GM23248 (cell line): ENCODE data around the gene TRAM2. TPM values are rescaled to one million over a fixed set of nuclear protein-coding genes. Genes with fewer than 3 reads are reported as not detected.

Experiments used
- DNase-seq: peaks from one replicate; pipeline ENCODE4 v3.0.0-alpha.2; 2015
- H2AFZ ChIP-seq: fragments of 200-600 bp; sonication (generic); 2 replicates; pipeline ENCODE4 v1.6.1; 2016; ENCODE audit warnings: antibody characterized with exemption
- H3F3A ChIP-seq: fragments of 200-600 bp; sonication (generic); 2 replicates; pipeline ENCODE4 v1.6.1; 2016; ENCODE audit warnings: mild to moderate bottlenecking, antibody characterized with exemption, mixed run types; ENCODE audit not compliant: insufficient read depth
- H3K27ac ChIP-seq: fragments of 200-600 bp; sonication (generic); 2 replicates; pipeline ENCODE4 v1.5.1; 2016; ENCODE audit warnings: mild to moderate bottlenecking
- H3K27me3 ChIP-seq: fragments of 200-600 bp; sonication (generic); replicated peaks from 2 replicates; pipeline ENCODE4 v1.6.1; 2016; ENCODE audit warnings: mild to moderate bottlenecking; ENCODE audit not compliant: insufficient read depth
- H3K36me3 ChIP-seq: fragments of 200-600 bp; sonication (generic); 2 replicates; pipeline ENCODE4 v1.6.1; 2016; ENCODE audit warnings: low read depth, mild to moderate bottlenecking
- H3K4me1 ChIP-seq: fragments of 200-600 bp; sonication (generic); 2 replicates; pipeline ENCODE4 v1.6.1; 2016; ENCODE audit warnings: mild to moderate bottlenecking; ENCODE audit not compliant: insufficient read depth
- H3K4me2 ChIP-seq: fragments of 200-600 bp; sonication (generic); one replicate; pipeline ENCODE4 v1.6.1; 2016; ENCODE audit warnings: mild to moderate bottlenecking; ENCODE audit not compliant: unreplicated experiment
- H3K4me3 ChIP-seq: fragments of 200-600 bp; sonication (generic); 2 replicates; pipeline ENCODE4 v1.5.1; 2016; ENCODE audit warnings: mild to moderate bottlenecking
- H3K79me2 ChIP-seq: fragments of 200-600 bp; sonication (generic); 2 replicates; pipeline ENCODE4 v1.6.1; 2016; ENCODE audit warnings: mild to moderate bottlenecking; ENCODE audit not compliant: insufficient read depth
- H3K9ac ChIP-seq: fragments of 200-600 bp; sonication (generic); 2 replicates; pipeline ENCODE4 v1.6.1; 2016; ENCODE audit warnings: mild to moderate bottlenecking
- H3K9me2 ChIP-seq: fragments of 200-600 bp; sonication (generic); 2 replicates; pipeline ENCODE4 v1.6.1; 2016; ENCODE audit warnings: mixed run types, mild to moderate bottlenecking, moderate library complexity; ENCODE audit not compliant: insufficient read depth
- H3K9me3 ChIP-seq: fragments of 200-600 bp; sonication (generic); one replicate; pipeline ENCODE4 v1.6.1; 2017; ENCODE audit warnings: low read depth
- H4K20me1 ChIP-seq: fragments of 200-600 bp; sonication (generic); 2 replicates; pipeline ENCODE4 v1.6.0; 2016; ENCODE audit not compliant: insufficient read depth
- EZH2 ChIP-seq: fragments of 200-600 bp; sonication (generic); IDR thresholded peaks from 2 replicates; pipeline ENCODE4 v1.6.1; 2018; ENCODE audit warnings: antibody characterized with exemption, mild to moderate bottlenecking; ENCODE audit not compliant: insufficient read depth, poor library complexity, severe bottlenecking
- EZH2phosphoT487 ChIP-seq: fragments of 200-600 bp; sonication (generic); IDR thresholded peaks from 2 replicates; pipeline ENCODE4 v1.6.1; 2018; ENCODE audit warnings: antibody characterized with exemption, moderate library complexity, mild to moderate bottlenecking, low read depth; ENCODE audit not compliant: insufficient read depth
- WGBS, 2 experiments: methylation state at CpG; one replicate each; pipeline ENCODE4 v1.1.6; 2015 to 2017; ENCODE audit warnings: low lambda C conversion rate in 2 of 2, low coverage in 1 of 2; ENCODE audit errors: missing lambda C conversion rate in 2 of 2; 5-methylcytosine and 5-hydroxymethylcytosine counted together
- in situ Hi-C: fragments of 300-500 bp; cut with MboI; formaldehyde crosslinking; loops from 2 replicates; pipeline ENCODE4 v1.15.0; 2020
- polyA plus RNA-seq: library from polyadenylated mRNA; unstranded; fragments of >200 nt; fragmentation: Nextera tagmentation; extraction: Ambion mirVana; gene quantifications from 2 replicates; pipeline ENCODE4 v1.2.1, GENCODE V29; 2016
- total RNA-seq: library from RNA; depleted of rRNA; stranded (reverse); fragments of >200 nt; shearing (Covaris generic); gene quantifications from 2 replicates; pipeline ENCODE4 v1.2.3, GENCODE V29; 2014

TRAM2 gene
- total and polyA plus RNA-seq, 2 experiments from 2014 or later: 141 to 174 TPM

- Histone ChIP-seq H3K9ac (peak overlapping the region; percentile 73), H3K9me3 (no peaks in the 10 kb centered on the region), H3K9me2 (no peaks in the 10 kb centered on the region), H4K20me1 (no peaks in the 10 kb centered on the region), H3K27me3 (no peaks in the 10 kb centered on the region), H3K4me1 (peaks cover 95% of the 10 kb centered on the region), H3K27ac (peak overlapping the region; percentile 98), H3K36me3 (peaks cover 55% of the 10 kb centered on the region), H3K4me3 (peak overlapping the region; percentile 20; the same call in 1 of the 2 replicates), H2AFZ (no peak overlapping the region), H3F3A (peaks cover 93% of the 10 kb centered on the region), H3K79me2 (peaks cover 87% of the 10 kb centered on the region), H3K4me2 (peak overlapping the region; percentile 62)
- WGBS, 2 experiments: 1 to 3% methylated on average over 14 of the region's 14 CpGs
- in situ Hi-C loops: no loop called here
- TF ChIP-seq EZH2phosphoT487 (no peak), EZH2 (no peak)
- DNase-seq: peak; percentile 99
Observed at GRCh38 chr6:52517502-52518278, 59.2 kb downstream of the TRAM2 start.

GRCh38 chr6:52516943-52517342, 59.9 kb downstream of the TRAM2 start:
- TF ChIP-seq EZH2phosphoT487 (no peak), EZH2 (no peak)
- Histone ChIP-seq H3K4me1 (peaks cover 95% of the 10 kb centered on the region), H3K36me3 (peaks cover 56% of the 10 kb centered on the region), H3K4me2 (peak overlapping the region; percentile 62), H3K27me3 (no peaks in the 10 kb centered on the region), H3K9me2 (no peaks in the 10 kb centered on the region), H3K4me3 (no peak overlapping the region), H3K9me3 (no peaks in the 10 kb centered on the region), H3F3A (peaks cover 93% of the 10 kb centered on the region), H4K20me1 (no peaks in the 10 kb centered on the region), H3K79me2 (peaks cover 83% of the 10 kb centered on the region), H3K9ac (0 out of 2 replicates have a peak overlapping the region, but pooled peaks have one; percentile 73), H3K27ac (peak overlapping the region; percentile 98), H2AFZ (no peak overlapping the region)
- DNase-seq: no peak
- WGBS, 2 experiments: 83 to 90% methylated on average over 3 of the region's 3 CpGs
- in situ Hi-C loops: no loop called here

GRCh38 chr6:52516269-52516668, 60.6 kb downstream of the TRAM2 start:
- in situ Hi-C loops: no loop called here
- Histone ChIP-seq H3K9ac (no peak overlapping the region), H3K79me2 (peaks cover 79% of the 10 kb centered on the region), H4K20me1 (no peaks in the 10 kb centered on the region), H3K27me3 (no peaks in the 10 kb centered on the region), H3K9me2 (no peaks in the 10 kb centered on the region), H3K4me2 (no peak overlapping the region), H2AFZ (no peak overlapping the region), H3F3A (peaks cover 95% of the 10 kb centered on the region), H3K4me3 (no peak overlapping the region), H3K9me3 (no peaks in the 10 kb centered on the region), H3K36me3 (peaks cover 57% of the 10 kb centered on the region), H3K4me1 (peaks cover 95% of the 10 kb centered on the region), H3K27ac (peak overlapping the region; percentile 98)
- DNase-seq: peak; percentile 30
- WGBS, 2 experiments: 57 to 59% methylated on average over 1 of the region's 1 CpG
- TF ChIP-seq EZH2 (no peak), EZH2phosphoT487 (no peak)

- H3K36me3 ChIP-seq: peaks cover 59% of the 10 kb centered on the region
- peak overlapping the region; percentile 98 for H3K27ac ChIP-seq
Observed at GRCh38 chr6:52515219-52515960, 61.5 kb downstream of the TRAM2 start.

More at GRCh38 chr6:52515219-52515960, 61.5 kb downstream of the TRAM2 start:
- in situ Hi-C loops: no loop called here
- Histone ChIP-seq H2AFZ (no peak overlapping the region), H3K9ac (peak overlapping the region; percentile 80), H3K4me2 (peak overlapping the region; percentile 36), H3K4me3 (no peak overlapping the region), H3K9me2 (no peaks in the 10 kb centered on the region), H3K79me2 (peaks cover 77% of the 10 kb centered on the region), H3K27me3 (no peaks in the 10 kb centered on the region), H3K4me1 (peaks cover 96% of the 10 kb centered on the region), H4K20me1 (no peaks in the 10 kb centered on the region), H3F3A (peaks cover 95% of the 10 kb centered on the region), H3K9me3 (no peaks in the 10 kb centered on the region)
- peak; percentile 67 for DNase-seq
- 21 to 26% methylated on average over 2 of the region's 2 CpGs for WGBS, 2 experiments
- no peak for TF ChIP-seq EZH2
- no peak for TF ChIP-seq EZH2phosphoT487
